Uterus (tissue), 4 donors: ENCODE data around the gene CAMTA1. TPM values are rescaled to one million over a fixed set of nuclear protein-coding genes. Genes with fewer than 3 reads are reported as not detected.

Source experiments
- DNase-seq, 2 donors: peaks; one replicate each; pipeline ENCODE4 v3.0.0-alpha.2; 2019 to 2020
- H3K27ac ChIP-seq, 2 donors: fragments of 200-600 bp; sonication (generic); 1 replicate in 1 of 2; 2 replicates in 1 of 2; pipeline ENCODE4 v1.5.1; 2016 to 2018
- H3K27me3 ChIP-seq, 2 donors: fragments of 200-600 bp; sonication (generic); one replicate each; pipeline ENCODE4 v1.5.1; 2018 to 2019; ENCODE audit warnings: control low read depth in 1 of 2
- H3K36me3 ChIP-seq, 2 donors: fragments of 200-600 bp; sonication (generic); one replicate each; pipeline ENCODE4 v1.5.1; 2019; ENCODE audit warnings: control low read depth in 1 of 2
- H3K4me1 ChIP-seq, 2 donors: fragments of 200-600 bp; sonication (generic); one replicate each; pipeline ENCODE4 v1.5.1; 2018 to 2019; ENCODE audit warnings: control low read depth in 1 of 2
- H3K4me3 ChIP-seq, 2 donors: fragments of 200-600 bp; sonication (generic); 1 replicate in 1 of 2; 2 replicates in 1 of 2; pipeline ENCODE4 v1.5.1; 2018 to 2019; ENCODE audit warnings: mild to moderate bottlenecking in 1 of 2
- H3K9me3 ChIP-seq, 2 donors: fragments of 200-600 bp; sonication (generic); one replicate each; pipeline ENCODE4 v1.5.1; 2019; ENCODE audit warnings: control low read depth in 1 of 2
- CTCF ChIP-seq, 4 experiments: fragments of 200-600 bp in 2 of 4; fragments of 450-650 bp in 2 of 4; sonication (generic) in 2 of 4; IDR thresholded peaks; one replicate each; pipeline ENCODE4 v1.5.1; 2016 to 2019; ENCODE audit warnings: antibody characterized with exemption in 4 of 4, mild to moderate bottlenecking in 2 of 4, moderate library complexity in 1 of 4
- POLR2A ChIP-seq, 2 donors: fragments of 450-650 bp; IDR thresholded peaks; one replicate each; pipeline ENCODE4 v1.6.1; 2016; ENCODE audit warnings: antibody characterized with exemption in 2 of 2, mild to moderate bottlenecking in 1 of 2, moderate library complexity in 1 of 2
- intact Hi-C: fragments of 100-400 bp; cut with DNase I; formaldehyde crosslinking; loops from one replicate; pipeline ENCODE4 v1.15.1; 2023; ENCODE audit warnings: low total_unique reads
- total RNA-seq, 4 donors: library from RNA; depleted of rRNA in 3 of 4; stranded (reverse); fragments of >200 nt in 3 of 4; gene quantifications; one replicate each; pipeline versions ENCODE4 v1.1.0 to v1.2.4, GENCODE V29; 2014 to 2023
- donor health status: DM: yes; HTN: yes; CAD: no.

Gene CAMTA1
- total RNA-seq, 4 donors from 2014 or later: 29.7 to 427 (median 64.8) TPM

GRCh38 chr1:7584157-7584556 is 798.9 kb downstream of the CAMTA1 start:
- Histone ChIP-seq H3K27me3 (no peaks in the 10 kb centered on the region), H3K27ac (no peak overlapping the region), H3K9me3 (no peaks in the 10 kb centered on the region), H3K4me1 (no peaks in the 10 kb centered on the region), H3K36me3 (no peaks in the 10 kb centered on the region), H3K4me3 (no peak overlapping the region)
- TF ChIP-seq CTCF (IDR thresholded peaks at IDR 0.05): no peak
- intact Hi-C loops: no loop called here
- no peak for DNase-seq

- H3K4me1 ChIP-seq: no peaks in the 10 kb centered on the region
- no peak overlapping the region for H3K27ac ChIP-seq
- H3K27me3 ChIP-seq: no peaks in the 10 kb centered on the region
- no peaks in the 10 kb centered on the region for H3K9me3 ChIP-seq
- no peak for DNase-seq
- intact Hi-C loops: no loop called here
- H3K36me3 ChIP-seq: no peaks in the 10 kb centered on the region
- TF ChIP-seq POLR2A (IDR thresholded peaks at IDR 0.05) (no peak), CTCF (IDR thresholded peaks at IDR 0.05) (no peak)
- no peak overlapping the region for H3K4me3 ChIP-seq
These were observed 799.4 kb downstream of the CAMTA1 start for GRCh38 chr1:7584643-7585042.

- Histone ChIP-seq H3K27me3 (no peaks in the 10 kb centered on the region), H3K4me3 (no peak overlapping the region), H3K4me1 (no peaks in the 10 kb centered on the region), H3K9me3 (no peaks in the 10 kb centered on the region), H3K27ac (no peak overlapping the region), H3K36me3 (no peaks in the 10 kb centered on the region)
- intact Hi-C loops: no loop called here
- no peak for DNase-seq
- TF ChIP-seq POLR2A (IDR thresholded peaks at IDR 0.05) (no peak), CTCF (IDR thresholded peaks at IDR 0.05) (no peak)
These were observed 800.1 kb downstream of the CAMTA1 start for GRCh38 chr1:7585216-7585907.

GRCh38 chr1:7586031-7586941 is 801.0 kb downstream of the CAMTA1 start:
- TF ChIP-seq CTCF (IDR thresholded peaks at IDR 0.05) (no peak), POLR2A (IDR thresholded peaks at IDR 0.05) (no peak)
- Histone ChIP-seq H3K4me1 (no peaks in the 10 kb centered on the region), H3K36me3 (no peaks in the 10 kb centered on the region), H3K27ac (no peak overlapping the region), H3K9me3 (no peaks in the 10 kb centered on the region), H3K27me3 (no peaks in the 10 kb centered on the region), H3K4me3 (no peak overlapping the region)
- intact Hi-C loops: no loop called here
- DNase-seq: no peak
